Measurements from ENCODE around the gene AMER3. TPM values are rescaled to one million over a fixed set of nuclear protein-coding genes. Genes with fewer than 3 reads are reported as not detected.
A peak's percentile ranks its signal among the peaks of the same experiment; 100 is the strongest.

Gene AMER3
- total RNA-seq, 1 experiment from 2014 or later = not detected

DNA sequence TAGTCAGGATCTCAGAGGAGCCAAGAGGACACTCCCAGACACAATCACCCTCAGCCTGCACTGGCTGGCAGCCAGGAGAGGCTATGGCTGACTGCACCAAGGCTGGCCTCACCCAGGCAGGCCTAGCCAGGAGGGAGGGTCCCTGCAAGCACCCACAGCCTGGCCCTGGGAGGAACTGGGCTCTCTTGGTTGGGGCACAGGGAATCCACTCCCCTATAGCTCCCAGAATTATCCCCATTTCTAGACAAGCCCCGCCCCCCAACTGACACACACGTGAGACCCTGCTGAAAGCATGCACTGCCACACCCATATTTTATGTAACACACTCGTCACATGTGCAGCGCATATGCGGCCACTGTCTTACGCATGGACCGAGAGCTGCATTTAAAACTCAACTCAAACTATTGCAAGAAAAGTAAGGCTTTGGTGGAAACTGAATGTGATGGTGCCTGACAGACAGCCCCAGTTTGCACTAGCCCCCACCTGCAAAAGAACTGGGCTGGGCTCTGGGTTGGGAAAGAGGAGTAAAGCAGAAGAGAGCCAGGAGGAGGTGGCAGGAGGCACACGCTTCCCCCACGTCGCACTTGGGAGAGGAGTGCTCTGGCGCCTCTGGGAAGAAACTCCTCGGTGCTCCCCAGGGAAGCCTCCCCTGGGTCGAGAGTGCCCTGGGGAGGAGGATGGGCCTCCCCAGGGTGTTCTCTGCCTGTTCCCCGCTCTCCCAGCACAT, 52.5 kb downstream of the AMER3 start:
- H3K4me3 Mint-ChIP-seq (ENCODE audit: unreplicated experiment) = peak overlapping the region; percentile 66
- H3K36me3 Mint-ChIP-seq (ENCODE audit: insufficient read depth, unreplicated experiment) = no peaks in the 10 kb centered on the region
- ChIA-PET POLR2A (interaction anchor here (0.9 to 4.1 kb wide), 19 partner anchors 9 to 465 kb away, joined by 3 to 95 read pairs (median 10); partner anchors contain the start of genes ARHGEF4, FAM168B, IMP4 and PLEKHB2), CTCF (interaction anchor here (0.7 to 2.2 kb wide), 13 partner anchors 9 to 280 kb away, joined by 3 to 11 read pairs (median 4); no protein-coding TSS in a partner anchor)
- TF ChIP-seq, protein P1, sequence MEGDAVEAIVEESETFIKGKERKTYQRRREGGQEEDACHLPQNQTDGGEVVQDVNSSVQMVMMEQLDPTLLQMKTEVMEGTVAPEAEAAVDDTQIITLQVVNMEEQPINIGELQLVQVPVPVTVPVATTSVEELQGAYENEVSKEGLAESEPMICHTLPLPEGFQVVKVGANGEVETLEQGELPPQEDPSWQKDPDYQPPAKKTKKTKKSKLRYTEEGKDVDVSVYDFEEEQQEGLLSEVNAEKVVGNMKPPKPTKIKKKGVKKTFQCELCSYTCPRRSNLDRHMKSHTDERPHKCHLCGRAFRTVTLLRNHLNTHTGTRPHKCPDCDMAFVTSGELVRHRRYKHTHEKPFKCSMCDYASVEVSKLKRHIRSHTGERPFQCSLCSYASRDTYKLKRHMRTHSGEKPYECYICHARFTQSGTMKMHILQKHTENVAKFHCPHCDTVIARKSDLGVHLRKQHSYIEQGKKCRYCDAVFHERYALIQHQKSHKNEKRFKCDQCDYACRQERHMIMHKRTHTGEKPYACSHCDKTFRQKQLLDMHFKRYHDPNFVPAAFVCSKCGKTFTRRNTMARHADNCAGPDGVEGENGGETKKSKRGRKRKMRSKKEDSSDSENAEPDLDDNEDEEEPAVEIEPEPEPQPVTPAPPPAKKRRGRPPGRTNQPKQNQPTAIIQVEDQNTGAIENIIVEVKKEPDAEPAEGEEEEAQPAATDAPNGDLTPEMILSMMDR (IDR thresholded peaks at IDR 0.05; ENCODE audit: unreplicated experiment) = no peak
- no peaks in the 10 kb centered on the region for H3K9me3 Mint-ChIP-seq (ENCODE audit: unreplicated experiment)
- H3K27ac Mint-ChIP-seq (ENCODE audit: low read depth, unreplicated experiment) = peak overlapping the region; percentile 96
- BruUV-seq (replicated peaks) = no TSS peak
- DNase-seq (ENCODE audit: unreplicated experiment) = peak; percentile 97
- no peaks in the 10 kb centered on the region for H3K27me3 Mint-ChIP-seq (ENCODE audit: insufficient read depth, unreplicated experiment)
- peaks cover 39% of the 10 kb centered on the region for H3K4me1 Mint-ChIP-seq (ENCODE audit: insufficient read depth, unreplicated experiment)
- intact Hi-C loops (cut with micrococcal nuclease) = loop anchor here (1.0 kb wide), 2 partner anchors 16 to 28 kb away; partner anchors contain the start of gene ARHGEF4

DNA sequence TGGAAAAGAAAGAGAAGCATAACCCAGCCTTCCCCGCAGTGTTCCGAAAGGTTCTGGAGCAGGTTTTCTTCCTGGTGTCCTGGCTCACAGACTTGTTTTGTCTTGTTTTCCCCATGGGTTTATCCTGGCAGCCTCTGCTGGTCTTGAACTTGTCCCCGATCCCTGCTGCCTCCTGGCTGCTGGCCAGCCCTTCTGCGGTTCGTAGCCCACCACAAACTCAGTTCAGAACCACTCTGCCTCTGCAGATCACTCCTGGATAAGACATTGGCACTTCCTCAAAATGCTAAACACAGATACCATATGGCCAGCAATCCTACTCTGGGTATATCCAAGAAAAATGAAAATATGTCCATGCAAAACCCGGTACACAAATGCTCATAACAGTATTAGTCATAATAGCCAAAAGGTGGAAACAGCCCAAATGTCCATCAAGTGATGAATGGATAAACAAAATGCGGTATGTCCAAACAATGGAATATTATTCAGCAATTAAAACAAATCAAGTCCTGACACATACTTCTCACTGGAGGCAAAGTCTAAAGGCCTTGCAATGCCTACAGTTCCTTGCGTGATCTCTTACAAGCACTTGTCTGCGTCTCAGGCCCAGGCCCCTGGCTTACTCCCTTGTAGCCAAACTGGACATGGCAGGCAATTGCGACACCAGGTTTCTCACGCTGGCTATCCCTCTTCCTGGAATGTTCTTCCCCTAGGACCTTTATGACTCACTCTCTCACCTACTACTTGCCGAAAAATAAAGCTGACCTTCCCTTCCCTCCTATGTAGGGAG, 53.3 kb downstream of the AMER3 start:
- H3K27ac Mint-ChIP-seq (ENCODE audit: low read depth, unreplicated experiment) = peak overlapping the region; percentile 96
- POLR2A ChIA-PET = interaction anchor here (0.5 to 4.1 kb wide), 26 partner anchors 10 to 466 kb away, joined by 3 to 95 read pairs (median 8); partner anchors contain the start of genes ARHGEF4, FAM168B, IMP4 and PLEKHB2
- no TSS peak for BruUV-seq (replicated peaks)

DNA sequence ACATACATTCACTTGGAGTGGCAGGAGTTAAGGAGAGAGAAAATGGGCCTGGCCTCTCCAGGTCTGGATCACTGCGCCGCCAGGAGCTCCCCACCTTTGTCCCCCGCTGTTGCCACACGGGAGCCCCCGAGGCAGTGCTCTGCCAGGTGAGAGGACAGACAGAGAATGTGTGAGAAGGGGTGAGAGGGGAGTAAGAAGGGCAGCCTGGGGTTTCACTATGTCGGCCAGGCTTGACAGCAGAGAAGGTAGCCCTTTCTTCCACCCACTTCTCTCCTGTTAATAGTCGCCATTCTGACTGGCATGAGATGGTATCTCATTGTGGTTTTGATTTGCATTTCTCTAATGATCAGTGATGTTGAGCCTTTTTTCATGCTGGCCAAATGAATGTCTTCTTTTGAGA, 55.1 kb downstream of the AMER3 start:
- Mint-ChIP-seq H3K36me3 (ENCODE audit: insufficient read depth, unreplicated experiment) (no peaks in the 10 kb centered on the region), H3K4me1 (ENCODE audit: insufficient read depth, unreplicated experiment) (peaks cover 33% of the 10 kb centered on the region), H3K27me3 (ENCODE audit: insufficient read depth, unreplicated experiment) (no peaks in the 10 kb centered on the region), H3K4me3 (ENCODE audit: unreplicated experiment) (no peak overlapping the region), H3K27ac (ENCODE audit: low read depth, unreplicated experiment) (peak overlapping the region; percentile 96), H3K9me3 (ENCODE audit: unreplicated experiment) (no peaks in the 10 kb centered on the region)
- no peak for DNase-seq (ENCODE audit: unreplicated experiment)
- TF ChIP-seq, protein P1 (IDR thresholded peaks at IDR 0.05; ENCODE audit: unreplicated experiment) = no peak
- no TSS peak for BruUV-seq (replicated peaks)
- intact Hi-C loops (cut with micrococcal nuclease) = no loop called here
- CTCF ChIA-PET = interaction anchor here (1.2 kb wide), 2 partner anchors 59 to 110 kb away, joined by 3 read pairs; no protein-coding TSS in a partner anchor
- POLR2A ChIA-PET = interaction anchor here (1.2 to 3.9 kb wide), 3 partner anchors 13 to 18 kb away, joined by 3 to 95 read pairs (median 3); no protein-coding TSS in a partner anchor

More for the DNA sequence above, 53.3 kb downstream of the AMER3 start:
- DNase-seq (ENCODE audit: unreplicated experiment) = peak; percentile 99
- H3K36me3 Mint-ChIP-seq (ENCODE audit: insufficient read depth, unreplicated experiment) = no peaks in the 10 kb centered on the region
- CTCF ChIA-PET = interaction anchor here (0.6 to 2.2 kb wide), 19 partner anchors 10 to 686 kb away, joined by 3 to 11 read pairs (median 4); partner anchors contain the start of gene ARHGEF4
- no peaks in the 10 kb centered on the region for H3K9me3 Mint-ChIP-seq (ENCODE audit: unreplicated experiment)
- peaks cover 39% of the 10 kb centered on the region for H3K4me1 Mint-ChIP-seq (ENCODE audit: insufficient read depth, unreplicated experiment)
- TF ChIP-seq, protein P1 (IDR thresholded peaks at IDR 0.05; ENCODE audit: unreplicated experiment) = no peak
- H3K27me3 Mint-ChIP-seq (ENCODE audit: insufficient read depth, unreplicated experiment) = no peaks in the 10 kb centered on the region
- peak overlapping the region; percentile 66 for H3K4me3 Mint-ChIP-seq (ENCODE audit: unreplicated experiment)
- intact Hi-C loops (cut with micrococcal nuclease) = loop anchor here (1.0 kb wide), 1 partner anchor 28 kb away; the partner anchor contains the start of gene ARHGEF4

All from MCF 10A (cell line).